Astrocyte of the hippocampus (primary cell): Measurements from ENCODE around the gene NRROS.

Experiments
- DNase-seq: peaks from one replicate; pipeline ENCODE4 v3.0.0; 2011; ENCODE audit warnings: low read depth, low spot score

The NRROS gene

GRCh38 chr3:196646666-196647216, 7.2 kb downstream of the NRROS start:
- no peak for DNase-seq

- DNase-seq, result peak; percentile 93
These were observed 11.3 kb downstream of the NRROS start for GRCh38 chr3:196650740-196651311.

GRCh38 chr3:196651819-196652218, 12.3 kb downstream of the NRROS start:
- no peak for DNase-seq

- no peak for DNase-seq
These were observed 13.7 kb downstream of the NRROS start for GRCh38 chr3:196652961-196653795.

GRCh38 chr3:196654006-196654734, 14.7 kb downstream of the NRROS start:
- DNase-seq, result no peak

- DNase-seq, result no peak
These were observed 15.2 kb downstream of the NRROS start for GRCh38 chr3:196654735-196655090.

- no peak for DNase-seq
These were observed 16.0 kb downstream of the NRROS start for GRCh38 chr3:196655496-196655895.

- no peak for DNase-seq
These were observed 16.7 kb downstream of the NRROS start for GRCh38 chr3:196656213-196656612.

- no peak for DNase-seq
These were observed 20.4 kb downstream of the NRROS start for GRCh38 chr3:196659901-196660351.

- DNase-seq, result no peak
These were observed 21.1 kb downstream of the NRROS start for GRCh38 chr3:196660381-196661166.

- DNase-seq, result no peak
These were observed 21.9 kb downstream of the NRROS start for GRCh38 chr3:196661400-196661799.

GRCh38 chr3:196662033-196662432, 22.5 kb downstream of the NRROS start:
- no peak for DNase-seq

- no peak for DNase-seq
These were observed 23.4 kb downstream of the NRROS start for GRCh38 chr3:196662711-196663571.

GRCh38 chr3:196666001-196666867, 26.7 kb downstream of the NRROS start:
- DNase-seq, result peak; percentile 52

GRCh38 chr3:196667056-196667825, 27.7 kb downstream of the NRROS start:
- no peak for DNase-seq

GRCh38 chr3:196670339-196670738, 30.8 kb downstream of the NRROS start:
- DNase-seq, result no peak

- DNase-seq, result no peak
These were observed 34.1 kb downstream of the NRROS start for GRCh38 chr3:196673632-196674031.

GRCh38 chr3:196677353-196677752, 37.9 kb downstream of the NRROS start:
- DNase-seq, result no peak

- DNase-seq, result no peak
These were observed 38.4 kb downstream of the NRROS start for GRCh38 chr3:196677931-196678330.
